DND-41 (cell line): ENCODE results near the gene BLOC1S5.

ENCODE experiments used
- CTCF ChIP-seq: IDR thresholded peaks from 2 replicates; pipeline ENCODE4 v1.5.1; 2012; ENCODE audit warnings: borderline replicate concordance, low read length, moderate library complexity, mild to moderate bottlenecking; ENCODE audit not compliant: poor library complexity, severe bottlenecking; ENCODE audit errors: extremely low read depth
- EZH2 ChIP-seq: IDR thresholded peaks from 3 replicates; pipeline ENCODE4 v1.6.1; 2012; ENCODE audit warnings: borderline replicate concordance, low read depth, mild to moderate bottlenecking, moderate library complexity, low read length, inconsistent platforms; ENCODE audit not compliant: severe bottlenecking

DNA sequence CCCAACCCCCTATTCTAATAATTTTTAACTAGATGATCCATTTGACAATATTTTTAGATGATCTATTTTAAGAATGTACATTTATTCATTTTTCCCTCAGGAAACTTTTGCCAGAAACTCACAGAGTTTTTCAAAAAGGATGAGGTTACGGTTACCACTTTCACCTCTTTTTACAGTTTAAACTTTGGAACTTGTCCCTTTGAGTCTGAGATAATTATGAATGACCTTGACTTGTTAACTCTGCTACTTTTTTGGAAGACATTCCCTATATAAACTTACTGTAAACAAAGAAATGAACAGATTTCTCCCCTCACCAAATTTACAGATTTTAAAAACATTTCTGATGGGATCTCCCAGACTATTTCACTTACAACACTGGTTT lies 18.4 kb upstream of the BLOC1S5 start:
- TF ChIP-seq CTCF (no peak), EZH2 (no peak)
